ENCODE data around the gene RMDN2.

Gene RMDN2

GRCh38 chr2:37891846-37892435 lies 33.1 kb upstream of the RMDN2 start:
- TF ChIP-seq, protein P1, sequence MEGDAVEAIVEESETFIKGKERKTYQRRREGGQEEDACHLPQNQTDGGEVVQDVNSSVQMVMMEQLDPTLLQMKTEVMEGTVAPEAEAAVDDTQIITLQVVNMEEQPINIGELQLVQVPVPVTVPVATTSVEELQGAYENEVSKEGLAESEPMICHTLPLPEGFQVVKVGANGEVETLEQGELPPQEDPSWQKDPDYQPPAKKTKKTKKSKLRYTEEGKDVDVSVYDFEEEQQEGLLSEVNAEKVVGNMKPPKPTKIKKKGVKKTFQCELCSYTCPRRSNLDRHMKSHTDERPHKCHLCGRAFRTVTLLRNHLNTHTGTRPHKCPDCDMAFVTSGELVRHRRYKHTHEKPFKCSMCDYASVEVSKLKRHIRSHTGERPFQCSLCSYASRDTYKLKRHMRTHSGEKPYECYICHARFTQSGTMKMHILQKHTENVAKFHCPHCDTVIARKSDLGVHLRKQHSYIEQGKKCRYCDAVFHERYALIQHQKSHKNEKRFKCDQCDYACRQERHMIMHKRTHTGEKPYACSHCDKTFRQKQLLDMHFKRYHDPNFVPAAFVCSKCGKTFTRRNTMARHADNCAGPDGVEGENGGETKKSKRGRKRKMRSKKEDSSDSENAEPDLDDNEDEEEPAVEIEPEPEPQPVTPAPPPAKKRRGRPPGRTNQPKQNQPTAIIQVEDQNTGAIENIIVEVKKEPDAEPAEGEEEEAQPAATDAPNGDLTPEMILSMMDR (conservative IDR thresholded peaks at IDR 0.05; ENCODE audit: low read depth, low read length) = no peak
- no peak for DNase-seq (ENCODE audit: low read depth)
- no peak overlapping the region for H3K4me3 ChIP-seq (ENCODE audit: low read depth, low read length)

GRCh38 chr2:37892436-37893114 lies 32.5 kb upstream of the RMDN2 start:
- H3K4me3 ChIP-seq (ENCODE audit: low read depth, low read length) = no peak overlapping the region
- no peak for DNase-seq (ENCODE audit: low read depth)

DNA sequence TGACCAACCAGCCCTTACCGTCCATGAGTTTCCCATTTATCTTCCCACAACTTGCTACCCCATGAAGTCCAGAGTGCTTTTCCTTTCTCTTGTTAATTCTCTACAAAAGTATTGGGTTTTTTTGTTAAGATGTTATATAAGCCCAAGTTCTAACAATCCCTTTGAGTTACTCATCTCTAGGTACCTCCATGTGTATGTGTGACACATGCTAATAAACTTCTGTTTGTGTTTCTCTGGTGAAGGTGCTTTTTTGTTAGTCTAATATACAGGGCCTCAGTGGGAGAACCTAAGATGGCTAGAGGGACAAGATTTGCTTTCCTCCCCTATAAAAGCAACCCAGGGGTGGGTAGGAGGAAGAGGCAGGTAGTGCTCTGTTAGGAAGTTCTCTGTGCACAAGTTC lies 31.8 kb upstream of the RMDN2 start:
- DNase-seq (ENCODE audit: low read depth) = no peak
- TF ChIP-seq, protein P1 (conservative IDR thresholded peaks at IDR 0.05; ENCODE audit: low read depth, low read length) = no peak
- no peak overlapping the region for H3K4me3 ChIP-seq (ENCODE audit: low read depth, low read length)

More at GRCh38 chr2:37892436-37893114, 32.5 kb upstream of the RMDN2 start:
- TF ChIP-seq, protein P1 (conservative IDR thresholded peaks at IDR 0.05; ENCODE audit: low read depth, low read length) = no peak

DNA sequence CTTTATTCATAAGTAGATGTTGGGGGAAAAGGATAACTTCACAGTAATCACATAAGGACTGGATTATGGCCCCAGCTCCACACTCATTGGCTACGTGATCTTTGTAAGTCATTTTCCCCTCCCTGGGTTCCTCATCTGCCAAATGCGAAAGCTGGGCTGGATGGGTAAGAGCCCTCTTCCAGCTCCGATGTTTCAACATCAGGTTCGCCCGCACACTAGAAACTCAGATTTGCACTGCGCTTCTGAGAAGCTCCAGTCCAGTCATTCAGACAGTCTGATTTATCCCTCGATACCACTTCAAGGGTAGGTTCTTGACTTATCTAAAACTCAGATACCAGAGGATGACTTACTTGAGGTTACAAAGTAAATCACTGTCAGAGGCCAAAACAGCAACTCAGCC lies 31.0 kb upstream of the RMDN2 start:
- DNase-seq (ENCODE audit: low read depth) = no peak
- no peak overlapping the region for H3K4me3 ChIP-seq (ENCODE audit: low read depth, low read length)
- TF ChIP-seq, protein P1 (conservative IDR thresholded peaks at IDR 0.05; ENCODE audit: low read depth, low read length) = no peak

DNA sequence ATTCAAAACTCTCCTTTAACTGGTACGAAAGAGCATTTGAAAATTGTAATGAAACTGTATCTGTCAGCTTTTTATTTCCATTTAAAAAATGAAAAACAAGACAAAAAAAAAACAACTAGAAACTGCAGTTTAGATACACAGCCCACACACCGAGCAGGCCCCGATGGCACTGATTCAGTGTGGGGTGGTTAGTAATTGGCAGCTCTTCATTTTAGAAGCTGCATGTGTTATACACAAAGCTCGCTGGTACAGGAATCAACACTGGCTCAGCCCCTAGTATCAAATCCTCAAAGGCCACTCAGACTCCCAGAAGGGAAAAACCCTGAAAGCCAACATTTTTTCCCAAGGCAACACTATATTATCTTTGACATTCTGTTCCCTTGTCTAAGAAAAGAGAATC lies 30.5 kb upstream of the RMDN2 start:
- TF ChIP-seq, protein P1 (conservative IDR thresholded peaks at IDR 0.05; ENCODE audit: low read depth, low read length) = no peak
- no peak for DNase-seq (ENCODE audit: low read depth)

GRCh38 chr2:37895140-37895539 lies 29.9 kb upstream of the RMDN2 start:
- no peak for DNase-seq (ENCODE audit: low read depth)
- H3K4me3 ChIP-seq (ENCODE audit: low read depth, low read length) = no peak overlapping the region
- TF ChIP-seq, protein P1 (conservative IDR thresholded peaks at IDR 0.05; ENCODE audit: low read depth, low read length) = no peak

More for the DNA sequence above, 30.5 kb upstream of the RMDN2 start:
- H3K4me3 ChIP-seq (ENCODE audit: low read depth, low read length) = no peak overlapping the region

GRCh38 chr2:37896319-37896718 lies 28.8 kb upstream of the RMDN2 start:
- H3K4me3 ChIP-seq (ENCODE audit: low read depth, low read length) = no peak overlapping the region
- DNase-seq (ENCODE audit: low read depth) = peak; percentile 53
- TF ChIP-seq, protein P1 (conservative IDR thresholded peaks at IDR 0.05; ENCODE audit: low read depth, low read length) = peak; percentile 31
